Fibroblast of lung (primary cell): Measurements from ENCODE around the gene COL27A1. TPM values are rescaled to one million over a fixed set of nuclear protein-coding genes. Genes with fewer than 3 reads are reported as not detected.

Experiments used
- DNase-seq, 2 donors: peaks; one replicate each; pipeline versions ENCODE4 v3.0.0 to v3.0.0-alpha.2; 2010; ENCODE audit warnings: low read depth in 2 of 2
- H2AFZ ChIP-seq: 2 replicates; pipeline ENCODE4 v1.5.1; 2012; ENCODE audit warnings: low read length, control low read depth, inconsistent platforms
- H3K27ac ChIP-seq: 2 replicates; pipeline ENCODE4 v1.5.1; 2011; ENCODE audit warnings: low read length, control low read depth; ENCODE audit not compliant: insufficient read depth
- H3K27me3 ChIP-seq: 2 replicates; pipeline ENCODE4 v1.5.1; 2011; ENCODE audit warnings: mild to moderate bottlenecking, low read length; ENCODE audit not compliant: control insufficient read depth, insufficient read depth
- H3K36me3 ChIP-seq: 2 replicates; pipeline ENCODE4 v1.5.1; 2011; ENCODE audit warnings: low read length; ENCODE audit not compliant: control insufficient read depth, insufficient read depth
- H3K4me1 ChIP-seq: 2 replicates; pipeline ENCODE4 v1.5.1; 2011; ENCODE audit warnings: low read length; ENCODE audit not compliant: control insufficient read depth, insufficient read depth; ENCODE audit errors: extremely low read depth
- H3K4me2 ChIP-seq: 2 replicates; pipeline ENCODE4 v1.5.1; 2011; ENCODE audit warnings: low read length, control low read depth; ENCODE audit not compliant: insufficient read depth; ENCODE audit errors: extremely low read depth
- H3K4me3 ChIP-seq, 4 experiments: fragments of 200-600 bp in 1 of 4; sonication (generic) in 1 of 4; replicated peaks in 1 of 4; 2 replicates each; pipeline ENCODE4 v1.5.1; 2011 to 2016; ENCODE audit warnings: low read length in 4 of 4, low read depth in 3 of 4, mild to moderate bottlenecking in 3 of 4, control low read depth in 2 of 4, inconsistent platforms in 1 of 4, mixed read lengths in 1 of 4; ENCODE audit not compliant: insufficient read depth in 1 of 4; ENCODE audit errors: control extremely low read depth in 1 of 4
- H3K79me2 ChIP-seq: 2 replicates; pipeline ENCODE4 v1.5.1; 2012; ENCODE audit warnings: mild to moderate bottlenecking, low read length, inconsistent platforms; ENCODE audit not compliant: control insufficient read depth, insufficient read depth
- H3K9ac ChIP-seq: 2 replicates; pipeline ENCODE4 v1.5.1; 2011; ENCODE audit warnings: mild to moderate bottlenecking, low read length, control low read depth; ENCODE audit not compliant: insufficient read depth
- H3K9me3 ChIP-seq: 2 replicates; pipeline ENCODE4 v1.5.1; 2012; ENCODE audit warnings: low read depth, low read length; ENCODE audit not compliant: control insufficient read depth, insufficient read depth
- H4K20me1 ChIP-seq: 2 replicates; pipeline ENCODE4 v1.5.1; 2011; ENCODE audit warnings: low read length; ENCODE audit not compliant: control insufficient read depth, insufficient read depth; ENCODE audit errors: extremely low read depth
- CTCF ChIP-seq, 2 donors: IDR thresholded peaks in 1 of 2; conservative IDR thresholded peaks in 1 of 2; 1 replicate in 1 of 2; 2 replicates in 1 of 2; pipeline ENCODE4 v1.5.1; 2011 to 2012; ENCODE audit warnings: low read length in 2 of 2, control low read depth in 1 of 2, inconsistent platforms in 1 of 2, low read depth in 1 of 2, mild to moderate bottlenecking in 1 of 2
- EZH2 ChIP-seq: IDR thresholded peaks from 2 replicates; pipeline ENCODE4 v1.5.1; 2012; ENCODE audit warnings: low read length, control low read depth, mild to moderate bottlenecking; ENCODE audit errors: missing control alignments
- polyA plus RNA-seq, 2 donors: library from polyadenylated mRNA; depleted of rRNA in 1 of 2; stranded (reverse) in 1 of 2; unstranded in 1 of 2; fragments of >200 nt; gene quantifications; 2 replicates each; pipeline ENCODE4 v1.2.1, GENCODE V29; 2011 to 2012; ENCODE audit warnings: missing spikeins in 1 of 2
- total RNA-seq: library from RNA; depleted of rRNA; stranded (reverse); fragments of >200 nt; gene quantifications from 2 replicates; pipeline ENCODE4 v1.2.1, GENCODE V29; 2014

The COL27A1 gene
- total and polyA plus RNA-seq, 2 donors (not counting 1 experiment from before 2014, with no cell fraction given), result 2.4 to 5.4 TPM

- H3K9ac ChIP-seq, result no peak overlapping the region
- no peak overlapping the region for H3K4me3 ChIP-seq
- no peaks in the 10 kb centered on the region for H3K9me3 ChIP-seq
- H2AFZ ChIP-seq, result no peak overlapping the region
- H3K4me1 ChIP-seq, result peaks cover 57% of the 10 kb centered on the region
- H4K20me1 ChIP-seq, result no peaks in the 10 kb centered on the region
- no peak for DNase-seq
- no peaks in the 10 kb centered on the region for H3K79me2 ChIP-seq
- H3K27ac ChIP-seq, result peak overlapping the region; percentile 38
- peak overlapping the region; percentile 68 for H3K4me2 ChIP-seq
- no peak for TF ChIP-seq CTCF (conservative IDR thresholded peaks at IDR 0.05 in 1 of 2, IDR thresholded peaks at IDR 0.05 in 1 of 2; ENCODE audit: low read depth in 1 of 2, low read length in 2 of 2)
- no peak for TF ChIP-seq EZH2
- H3K36me3 ChIP-seq, result peaks cover 3% of the 10 kb centered on the region
- H3K27me3 ChIP-seq, result no peaks in the 10 kb centered on the region
These were observed 22.7 kb downstream of the COL27A1 start for GRCh38 chr9:114178076-114178475.

GRCh38 chr9:114178756-114179450, 23.6 kb downstream of the COL27A1 start:
- H4K20me1 ChIP-seq, result no peaks in the 10 kb centered on the region
- H3K4me2 ChIP-seq, result no peak overlapping the region
- H2AFZ ChIP-seq, result no peak overlapping the region
- H3K9me3 ChIP-seq, result no peaks in the 10 kb centered on the region
- no peak overlapping the region for H3K27ac ChIP-seq
- H3K27me3 ChIP-seq, result no peaks in the 10 kb centered on the region
- no peak overlapping the region for H3K4me3 ChIP-seq
- H3K9ac ChIP-seq, result no peak overlapping the region
- TF ChIP-seq CTCF (conservative IDR thresholded peaks at IDR 0.05 in 1 of 2, IDR thresholded peaks at IDR 0.05 in 1 of 2; ENCODE audit: low read depth in 1 of 2, low read length in 2 of 2) (no peak), EZH2 (no peak)
- H3K4me1 ChIP-seq, result peaks cover 57% of the 10 kb centered on the region
- H3K36me3 ChIP-seq, result peaks cover 3% of the 10 kb centered on the region
- no peak for DNase-seq
- H3K79me2 ChIP-seq, result no peaks in the 10 kb centered on the region

- TF ChIP-seq CTCF (conservative IDR thresholded peaks at IDR 0.05 in 1 of 2, IDR thresholded peaks at IDR 0.05 in 1 of 2; ENCODE audit: low read depth in 1 of 2, low read length in 2 of 2) (no peak), EZH2 (no peak)
- Histone ChIP-seq H3K4me3 (no peak overlapping the region), H3K36me3 (peaks cover 3% of the 10 kb centered on the region), H3K4me2 (no peak overlapping the region), H3K4me1 (peaks cover 56% of the 10 kb centered on the region), H3K9me3 (no peaks in the 10 kb centered on the region), H2AFZ (no peak overlapping the region), H3K27ac (no peak overlapping the region), H3K79me2 (no peaks in the 10 kb centered on the region), H3K9ac (no peak overlapping the region), H4K20me1 (no peaks in the 10 kb centered on the region), H3K27me3 (no peaks in the 10 kb centered on the region)
- DNase-seq, result no peak
These were observed 24.2 kb downstream of the COL27A1 start for GRCh38 chr9:114179516-114179915.
